ENCODE measurements around the gene CCDC138. TPM values are rescaled to one million over a fixed set of nuclear protein-coding genes. Genes with fewer than 3 reads are reported as not detected.

The CCDC138 gene
- total RNA-seq, 4 donors from 2014 or later, result 2.0 to 4.0 (median 2.9) TPM

- peak in 1 of 2 donors; percentile 72 for DNase-seq (ENCODE audit: low spot score in 2 of 2)
- H3K4me3 ChIP-seq (ENCODE audit: low read depth, poor library complexity, severe bottlenecking), result no peak overlapping the region
- intact Hi-C loops (cut with DNase I; ENCODE audit: low total_unique reads), result no loop called here
- TF ChIP-seq CTCF (IDR thresholded peaks at IDR 0.05), result no peak
- WGBS, 2 donors, result 50 to 69% methylated on average over 10 to 11 of the region's 11 CpGs
Measured at GRCh38 chr2:108922141-108922915, 135.8 kb downstream of the CCDC138 start.

DNA sequence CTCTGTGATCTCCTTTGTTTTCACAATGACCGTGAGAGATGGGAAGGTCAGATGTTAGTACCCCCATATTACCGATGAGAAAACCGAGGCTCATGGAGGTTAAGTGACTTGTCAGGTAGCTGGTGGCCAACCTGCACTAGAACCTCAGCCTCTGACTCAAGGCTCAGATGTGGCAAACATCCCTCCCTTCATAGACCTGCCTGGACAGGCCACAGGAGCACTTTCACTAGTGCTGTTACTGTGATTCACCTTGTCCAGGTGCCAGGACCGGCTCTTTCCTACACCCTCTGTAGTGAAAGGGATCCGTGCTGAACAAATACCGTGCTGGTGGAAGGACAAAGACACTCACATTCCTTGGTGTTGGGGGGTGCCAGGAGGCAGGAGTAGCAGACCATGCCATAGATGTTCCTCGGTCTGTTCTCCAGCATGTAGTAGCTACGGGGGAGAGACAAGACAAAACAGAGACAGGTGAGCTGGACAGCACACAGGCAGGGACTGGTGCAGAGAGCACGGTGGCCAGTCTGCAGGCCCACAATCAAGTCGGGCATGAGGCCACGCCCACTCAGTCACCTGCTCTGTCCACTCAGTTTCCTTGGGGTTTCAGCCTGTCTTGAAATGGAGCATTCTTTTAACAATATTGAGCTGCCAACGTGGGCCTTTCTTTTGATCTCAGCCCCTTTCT lies 136.6 kb downstream of the CCDC138 start:
- WGBS, 2 donors, result 56 to 60% methylated on average over 12 of the region's 12 CpGs
- TF ChIP-seq POLR2A (IDR thresholded peaks at IDR 0.05) (no peak), CTCF (IDR thresholded peaks at IDR 0.05) (no peak)
- H3K4me3 ChIP-seq (ENCODE audit: low read depth, poor library complexity, severe bottlenecking), result no peak overlapping the region
- intact Hi-C loops (cut with DNase I; ENCODE audit: low total_unique reads), result no loop called here
- peak; percentile 67 to 87 for DNase-seq (ENCODE audit: low spot score in 2 of 2)

GRCh38 chr2:108923736-108924579 lies 137.4 kb downstream of the CCDC138 start:
- TF ChIP-seq CTCF (IDR thresholded peaks at IDR 0.05) (no peak), POLR2A (IDR thresholded peaks at IDR 0.05) (no peak)
- H3K4me3 ChIP-seq (ENCODE audit: low read depth, poor library complexity, severe bottlenecking), result no peak overlapping the region
- 82 to 85% methylated on average over 13 of the region's 13 CpGs for WGBS, 2 donors
- peak in 1 of 2 donors; percentile 79 for DNase-seq (ENCODE audit: low spot score in 2 of 2)
- intact Hi-C loops (cut with DNase I; ENCODE audit: low total_unique reads), result no loop called here

GRCh38 chr2:108924580-108925251 lies 138.1 kb downstream of the CCDC138 start:
- TF ChIP-seq POLR2A (IDR thresholded peaks at IDR 0.05), result no peak
- no peak for TF ChIP-seq CTCF (IDR thresholded peaks at IDR 0.05)
- DNase-seq (ENCODE audit: low spot score in 2 of 2), result peak in 1 of 2 donors; percentile 70
- intact Hi-C loops (cut with DNase I; ENCODE audit: low total_unique reads), result no loop called here
- WGBS, 2 donors, result 87 to 91% methylated on average over 14 of the region's 14 CpGs
- no peak overlapping the region for H3K4me3 ChIP-seq (ENCODE audit: low read depth, poor library complexity, severe bottlenecking)

- TF ChIP-seq CTCF (IDR thresholded peaks at IDR 0.05), result no peak
- TF ChIP-seq POLR2A (IDR thresholded peaks at IDR 0.05), result no peak
- intact Hi-C loops (cut with DNase I; ENCODE audit: low total_unique reads), result no loop called here
- WGBS, 2 donors, result 85 to 92% methylated on average over 4 to 6 of the region's 6 CpGs
- H3K4me3 ChIP-seq (ENCODE audit: low read depth, poor library complexity, severe bottlenecking), result no peak overlapping the region
- DNase-seq (ENCODE audit: low spot score in 2 of 2), result peak in 1 of 2 donors; percentile 57
Measured at GRCh38 chr2:108925286-108925685, 138.7 kb downstream of the CCDC138 start.

All from lower leg skin (tissue), 4 donors.